DMS114 treated with DMSO at 0.1 percent for 48 hours (cell line): Measurements from ENCODE around the gene ZNF28.
"Not testable (repeated sequence)": the region's sequence is repeated elsewhere in the genome, so short reads cannot be mapped to it uniquely, and the experiment has no call there.

ENCODE experiments used
- DNase-seq: peaks from one replicate; lab custom pipeline; 2025; ENCODE audit not compliant: unreplicated experiment; lab: John Stamatoyannopoulos, UW

ZNF28 gene

GRCh38 chr19:52821204-52821960 is at the start of gene ZNF28:
Gene ZNF28, minus strand, starts transcription at chr19:52821633. Its CDS starts 3,675 bp downstream, at chr19:52817958.
- DNase-seq, result peak; percentile 31

- DNase-seq, result not testable (repeated sequence)
These were observed 46.6 kb upstream of the ZNF28 start for GRCh38 chr19:52868031-52868430.

DNA sequence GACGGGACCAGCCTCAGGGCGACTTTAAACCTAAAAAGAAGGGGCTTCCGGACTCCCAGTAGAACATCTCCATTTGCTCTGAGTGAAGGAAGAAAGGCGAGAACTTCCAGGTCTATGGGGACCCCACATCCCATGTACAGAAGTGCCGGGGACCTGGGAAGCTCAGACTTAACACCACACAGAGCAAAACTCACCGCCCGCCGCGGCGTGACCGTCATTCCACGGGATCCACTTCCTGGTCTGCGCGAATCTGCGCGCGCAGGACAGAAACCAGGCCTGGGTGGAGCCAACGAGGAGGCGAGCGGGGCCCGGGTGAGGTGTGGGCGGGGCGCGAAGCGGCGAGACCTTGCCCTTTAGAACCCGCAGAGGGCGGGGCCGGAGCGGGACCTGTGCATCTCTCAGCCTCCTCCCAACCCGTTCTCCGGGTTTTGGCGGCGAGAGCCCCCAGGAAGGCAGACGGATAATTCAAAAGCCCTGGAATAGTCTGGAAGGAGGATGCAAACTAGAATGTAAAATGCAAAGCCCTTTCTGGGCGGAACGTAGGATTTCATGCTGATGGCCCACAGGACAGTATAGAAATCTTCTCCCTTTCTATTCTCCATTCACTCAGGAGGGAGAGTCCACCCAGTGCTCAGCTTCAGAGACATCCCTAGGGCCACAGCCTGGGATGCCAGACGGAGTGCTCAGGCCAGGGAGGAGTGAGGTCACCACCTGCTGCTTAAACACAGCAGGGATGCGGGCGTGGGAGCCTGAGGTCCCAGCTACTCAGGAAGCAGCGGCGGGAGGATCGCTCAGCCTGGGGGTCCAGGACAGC is 36.2 kb upstream of the ZNF28 start, which contains the start of gene ZNF468:
Gene ZNF468, minus strand, starts transcription at position 242 of the 814 bp plus-strand sequence. CDS start 3,347 bp downstream, outside the sequence.
- DNase-seq, result peak; percentile 33

GRCh38 chr19:52856540-52857377 is 35.3 kb upstream of the ZNF28 start:
- not testable (repeated sequence) for DNase-seq

GRCh38 chr19:52847352-52847751 is 25.9 kb upstream of the ZNF28 start:
- DNase-seq, result not testable (repeated sequence)

GRCh38 chr19:52840825-52841465 is 19.5 kb upstream of the ZNF28 start:
- DNase-seq, result not testable (repeated sequence)

- DNase-seq, result not testable (repeated sequence)
These were observed 12.9 kb upstream of the ZNF28 start for GRCh38 chr19:52834289-52834688.

DNA sequence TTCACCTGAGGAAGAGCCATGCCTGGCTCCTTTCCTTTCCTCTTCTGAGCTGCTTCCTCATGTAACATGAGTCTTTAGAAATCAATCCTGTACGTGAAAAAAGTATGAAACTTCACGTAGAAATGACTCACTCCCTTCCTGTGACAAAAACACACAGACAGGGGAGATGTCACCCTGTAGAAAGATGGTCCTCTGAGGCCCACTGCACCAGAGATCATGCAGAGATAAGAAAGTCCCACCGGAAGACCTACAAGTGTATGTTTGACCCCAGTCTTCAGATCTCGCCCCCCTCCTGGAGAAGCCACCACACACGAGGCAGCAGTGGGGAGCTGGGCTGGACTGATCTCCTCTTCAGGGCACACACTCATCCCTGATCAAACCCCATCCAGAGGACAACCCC is 12.1 kb upstream of the ZNF28 start:
- DNase-seq, result not testable (repeated sequence)

DNA sequence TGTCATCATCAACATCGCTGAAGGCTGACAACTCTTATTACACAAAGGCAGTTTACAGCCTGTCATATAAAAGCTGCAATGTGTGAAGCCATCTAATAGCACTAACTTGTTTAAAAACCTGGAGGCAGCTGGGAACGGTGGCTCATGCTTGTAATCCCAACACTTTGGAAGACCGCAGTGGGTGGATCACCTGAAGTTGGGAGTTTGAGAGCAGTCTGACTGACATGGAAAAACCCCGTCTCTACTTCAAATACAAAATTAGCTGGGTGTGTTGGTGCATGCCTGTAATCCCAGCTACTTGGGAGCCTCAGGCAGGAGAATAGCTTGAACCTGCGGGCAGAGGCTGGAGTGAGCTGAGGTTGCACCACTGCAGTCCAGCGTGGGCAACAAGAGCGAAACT is 8.4 kb upstream of the ZNF28 start:
- DNase-seq, result not testable (repeated sequence)

DNA sequence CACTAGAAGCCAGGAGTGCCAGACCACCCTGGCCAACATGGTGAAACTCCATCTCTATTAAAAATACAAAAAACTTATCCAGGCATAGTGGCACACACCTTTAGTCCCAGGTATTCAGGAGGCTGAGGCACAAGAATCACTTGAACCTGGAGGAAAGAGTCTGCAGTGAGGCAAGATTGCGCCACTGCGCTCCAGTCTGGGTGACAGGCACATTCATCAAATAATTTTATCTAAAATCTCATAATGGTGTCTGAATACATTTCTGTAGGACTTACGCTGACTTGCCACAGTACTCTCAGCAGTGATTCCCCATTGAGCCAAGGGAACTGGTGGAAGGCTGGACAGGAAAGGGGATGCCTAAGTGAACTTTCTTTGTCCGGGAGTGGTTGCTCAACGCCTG is 4.3 kb upstream of the ZNF28 start:
- DNase-seq, result no peak

DNA sequence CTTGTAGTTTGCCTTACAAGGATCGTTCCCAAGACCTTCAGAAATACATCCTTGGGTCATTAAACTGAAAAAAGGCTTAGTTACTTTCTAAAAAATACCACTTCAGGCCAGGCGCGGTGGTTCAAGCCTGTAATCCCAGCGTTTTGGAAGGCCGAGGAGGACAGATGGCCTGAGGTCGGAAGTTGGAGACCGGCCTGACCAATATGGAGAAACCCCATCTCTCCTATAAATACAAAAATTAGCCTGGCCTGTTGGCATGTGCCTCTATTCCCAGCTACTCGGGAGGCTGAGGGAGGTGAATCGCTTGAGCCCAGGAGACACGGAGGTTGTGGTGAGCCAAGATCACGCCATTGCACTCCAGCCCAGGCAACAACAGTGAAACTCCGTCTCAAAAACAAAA is 2.2 kb upstream of the ZNF28 start:
- no peak for DNase-seq

DNA sequence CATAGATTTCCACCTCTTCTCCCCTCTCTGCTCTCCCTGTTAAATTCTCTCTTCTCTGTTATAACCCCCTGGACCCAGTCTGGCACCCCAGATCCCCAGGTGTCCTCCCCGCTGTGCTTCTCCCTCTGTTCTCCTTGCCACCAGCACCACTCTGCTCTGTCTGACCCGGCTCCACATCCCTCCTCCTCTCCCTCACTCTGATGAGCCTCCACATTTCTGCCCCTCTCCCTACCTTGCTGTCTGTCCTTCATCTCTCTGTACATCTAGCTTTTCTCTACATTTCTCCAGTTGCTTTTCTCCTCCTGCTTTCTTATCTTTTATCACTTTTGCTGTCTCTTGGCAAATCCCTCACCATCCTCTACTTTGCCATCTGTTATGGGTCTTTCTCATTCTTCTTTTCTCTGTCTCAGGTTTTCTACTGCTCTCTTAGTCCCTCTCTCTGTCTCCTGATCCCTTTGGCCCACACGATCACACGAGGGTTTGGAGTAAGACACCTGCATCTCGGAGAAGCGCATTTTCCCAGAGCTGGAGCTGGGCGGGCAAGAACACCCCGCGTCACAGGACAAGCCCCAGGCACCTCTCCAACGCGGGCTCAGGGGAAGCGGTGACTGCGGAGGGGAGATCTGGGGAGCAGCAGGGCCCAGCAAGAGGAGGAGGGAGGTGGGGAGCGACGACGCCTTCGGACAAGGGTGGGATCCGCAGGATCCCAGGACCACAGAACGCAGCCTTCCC is 795 bp downstream of the ZNF28 start:
- DNase-seq, result not testable (repeated sequence)

GRCh38 chr19:52809801-52810200 is 11.6 kb downstream of the ZNF28 start:
- no peak for DNase-seq

GRCh38 chr19:52799950-52800640 is 21.3 kb downstream of the ZNF28 start:
- DNase-seq, result not testable (repeated sequence)

GRCh38 chr19:52789440-52789839 is 32.0 kb downstream of the ZNF28 start:
- DNase-seq, result no peak

- peak; percentile 52 for DNase-seq
These were observed 34.7 kb downstream of the ZNF28 start, which contains the start of gene ZNF600 for GRCh38 chr19:52786464-52787354. Gene ZNF600, minus strand, starts transcription at chr19:52786791. Its CDS starts 7,903 bp downstream, at chr19:52778888.

GRCh38 chr19:52786078-52786463 is 35.4 kb downstream of the ZNF28 start:
- DNase-seq, result no peak

GRCh38 chr19:52785506-52785905 is 35.9 kb downstream of the ZNF28 start:
- DNase-seq, result no peak
